CD8-positive, alpha-beta memory T cell (primary cell): ENCODE measurements around the gene GNAI2. TPM values are rescaled to one million over a fixed set of nuclear protein-coding genes. Genes with fewer than 3 reads are reported as not detected.

ENCODE experiments used
- CTCF ChIA-PET: fragments of 350-600 bp; sonication (Branson Sonifier 250); formaldehyde crosslinking; loops from one replicate; lab custom pipeline; 2021; ENCODE audit warnings: antibody characterized with exemption; lab: Charles Lee
- POLR2A ChIA-PET: fragments of 350-600 bp; sonication (Branson Sonifier 250); formaldehyde crosslinking; loops from one replicate; lab custom pipeline; 2021; ENCODE audit warnings: antibody characterized with exemption; lab: Charles Lee
- DNase-seq, 5 donors: peaks; one replicate each; pipeline versions ENCODE4 v3.0.0 to v3.0.0-alpha.2; 2020 to 2022; ENCODE audit warnings: mixed read lengths in 1 of 5
- H3K27ac ChIP-seq: one replicate; pipeline ENCODE4 v1.7.0; 2013; ENCODE audit warnings: low read depth, mild to moderate bottlenecking, low read length, moderate library complexity
- H3K27me3 ChIP-seq: 2 replicates; pipeline ENCODE4 v1.7.0; 2013; ENCODE audit warnings: low read length, mild to moderate bottlenecking; ENCODE audit not compliant: insufficient read depth, poor library complexity, severe bottlenecking
- H3K36me3 ChIP-seq: 2 replicates; pipeline ENCODE4 v1.7.0; 2013; ENCODE audit warnings: mild to moderate bottlenecking, low read length, moderate library complexity; ENCODE audit not compliant: insufficient read depth
- H3K4me1 ChIP-seq: 2 replicates; pipeline ENCODE4 v1.7.0; 2013; ENCODE audit warnings: mild to moderate bottlenecking, low read length, moderate library complexity; ENCODE audit not compliant: insufficient read depth
- H3K4me3 ChIP-seq: 2 replicates; pipeline ENCODE4 v1.7.0; 2013; ENCODE audit warnings: mild to moderate bottlenecking, low read length
- H3K9me3 ChIP-seq: 2 replicates; pipeline ENCODE4 v1.7.0; 2013; ENCODE audit warnings: mild to moderate bottlenecking, low read length
- H3K27ac Mint-ChIP-seq, 8 donors: one replicate each; pipeline ENCODE4 v1.8.0; 2020 to 2021; ENCODE audit warnings: mixed read lengths in 8 of 8, mild to moderate bottlenecking in 6 of 8, inconsistent platforms in 3 of 8, moderate library complexity in 3 of 8
- H3K27me3 Mint-ChIP-seq, 2 donors: one replicate each; pipeline ENCODE4 v1.8.0; 2020 to 2021; ENCODE audit warnings: mixed read lengths in 2 of 2, mild to moderate bottlenecking in 1 of 2, moderate library complexity in 1 of 2
- H3K36me3 Mint-ChIP-seq, 3 donors: one replicate each; pipeline ENCODE4 v1.8.0; 2020 to 2021; ENCODE audit warnings: mixed read lengths in 3 of 3, inconsistent platforms in 1 of 3, mild to moderate bottlenecking in 1 of 3
- H3K4me1 Mint-ChIP-seq, 3 donors: one replicate each; pipeline ENCODE4 v1.8.0; 2020 to 2021; ENCODE audit warnings: mixed read lengths in 3 of 3, inconsistent platforms in 1 of 3, mild to moderate bottlenecking in 1 of 3
- H3K4me3 Mint-ChIP-seq, 7 donors: one replicate each; pipeline ENCODE4 v1.8.0; 2020 to 2021; ENCODE audit warnings: mixed read lengths in 7 of 7, mild to moderate bottlenecking in 6 of 7, moderate library complexity in 4 of 7, inconsistent platforms in 2 of 7
- H3K9me3 Mint-ChIP-seq, 5 donors: one replicate each; pipeline ENCODE4 v1.8.0; 2020 to 2022; ENCODE audit warnings: mixed read lengths in 5 of 5, mild to moderate bottlenecking in 3 of 5, moderate library complexity in 2 of 5, inconsistent platforms in 1 of 5
- polyA plus RNA-seq: library from polyadenylated mRNA; unstranded; fragments of 300-500 nt; fragmentation: Illumina TruSeq; gene quantifications from one replicate; pipeline ENCODE4 v1.2.3, GENCODE V29; 2021
- total RNA-seq, 2 experiments: library from RNA; stranded (reverse); gene quantifications; one replicate each; pipeline ENCODE4 v1.2.3, GENCODE V29; 2021

Gene GNAI2
- 100 to 1,000 TPM; 259 to 265 TPM for total RNA-seq
- polyA plus RNA-seq: 665 TPM

- Histone ChIP-seq H3K27me3 (no peaks in the 10 kb centered on the region), H3K27ac (peak within 1 kb of the TSS; percentile 71), H3K9me3 (no peaks in the 10 kb centered on the region), H3K4me3 (peak within 1 kb of the TSS; percentile 99), H3K36me3 (peaks cover 13% of the 10 kb centered on the region), H3K4me1 (peaks cover 37% of the 10 kb centered on the region)
- DNase-seq: peak; percentile 98 to 99 (median 99)
- no peaks in the 10 kb centered on the region for H3K9me3 Mint-ChIP-seq
- peak within 1 kb of the TSS; percentile 93 to 99 (median 96) for H3K27ac Mint-ChIP-seq
- no peaks in the 10 kb centered on the region for H3K27me3 Mint-ChIP-seq
- peaks cover 28 to 35% (median 33%) of the 10 kb centered on the region in 3 donors for H3K4me1 Mint-ChIP-seq
- ChIA-PET CTCF (interaction anchor here (0.5 to 15.9 kb wide), 11 partner anchors 8 to 249 kb away, joined by 3 to 241 read pairs (median 7); partner anchors contain the start of gene RASSF1), POLR2A (interaction anchor here (0.6 to 3.0 kb wide), 11 partner anchors 8 to 1679 kb away, joined by 3 to 35 read pairs (median 5); partner anchors contain the start of genes C3orf18, IFRD2, LSMEM2 and QRICH1)
- H3K36me3 Mint-ChIP-seq: peaks cover 0 to 35% (median 1%) of the 10 kb centered on the region in 3 donors
- peak within 1 kb of the TSS; percentile 87 to 99 (median 98) for H3K4me3 Mint-ChIP-seq
Measured at GRCh38 chr3:50235716-50236483, at the start of gene GNAI2. Gene GNAI2 (plus strand): TSS chr3:50236204. CDS start chr3:50236336, 132 bp downstream.

DNA sequence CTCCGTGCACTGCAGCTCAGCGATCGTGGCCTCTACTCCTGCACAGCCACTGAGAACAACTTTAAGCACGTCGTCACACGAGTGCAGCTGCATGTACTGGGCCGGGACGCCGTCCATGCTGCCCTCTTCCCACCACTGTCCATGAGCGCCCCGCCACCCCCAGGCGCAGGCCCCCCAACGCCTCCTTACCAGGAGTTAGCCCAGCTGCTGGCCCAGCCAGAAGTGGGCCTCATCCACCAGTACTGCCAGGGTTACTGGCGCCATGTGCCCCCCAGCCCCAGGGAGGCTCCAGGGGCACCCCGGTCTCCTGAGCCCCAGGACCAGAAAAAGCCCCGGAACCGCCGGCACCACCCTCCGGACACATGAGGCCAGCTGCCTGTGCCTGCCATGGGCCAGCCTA is 48.3 kb upstream of the GNAI2 start:
- Mint-ChIP-seq H3K4me3 (no peak overlapping the region), H3K9me3 (no peaks in the 10 kb centered on the region), H3K27ac (no peak overlapping the region), H3K27me3 (peaks cover 5 to 8% of the 10 kb centered on the region in 2 donors), H3K4me1 (peaks cover 0 to 3% (median 2%) of the 10 kb centered on the region in 3 donors), H3K36me3 (no peaks in the 10 kb centered on the region)
- Histone ChIP-seq H3K4me3 (no peak overlapping the region), H3K27ac (no peak overlapping the region), H3K36me3 (no peaks in the 10 kb centered on the region), H3K9me3 (no peaks in the 10 kb centered on the region), H3K27me3 (peaks cover 8% of the 10 kb centered on the region), H3K4me1 (peaks cover under 1% of the 10 kb centered on the region)
- POLR2A ChIA-PET: no interaction called here
- DNase-seq: no peak
- CTCF ChIA-PET: no interaction called here

GRCh38 chr3:50189274-50189673 is 46.7 kb upstream of the GNAI2 start:
- no peaks in the 10 kb centered on the region for H3K9me3 Mint-ChIP-seq
- Histone ChIP-seq H3K27ac (no peak overlapping the region), H3K36me3 (no peaks in the 10 kb centered on the region), H3K4me1 (peaks cover 16% of the 10 kb centered on the region), H3K9me3 (no peaks in the 10 kb centered on the region), H3K4me3 (no peak overlapping the region), H3K27me3 (peaks cover 23% of the 10 kb centered on the region)
- H3K4me1 Mint-ChIP-seq: peaks cover 1 to 13% (median 2%) of the 10 kb centered on the region in 3 donors
- H3K27me3 Mint-ChIP-seq: peaks cover 4 to 8% of the 10 kb centered on the region in 2 donors
- ChIA-PET CTCF (interaction anchor here (1.1 to 1.5 kb wide), 2 partner anchors 38 to 83 kb away, joined by 3 to 5 read pairs; no protein-coding TSS in a partner anchor), POLR2A (interaction anchor here (1.1 kb wide), 1 partner anchor 33 kb away, joined by 4 read pairs; no protein-coding TSS in a partner anchor)
- H3K4me3 Mint-ChIP-seq: no peak overlapping the region
- DNase-seq: no peak
- no peak overlapping the region for H3K27ac Mint-ChIP-seq
- H3K36me3 Mint-ChIP-seq: no peaks in the 10 kb centered on the region

DNA sequence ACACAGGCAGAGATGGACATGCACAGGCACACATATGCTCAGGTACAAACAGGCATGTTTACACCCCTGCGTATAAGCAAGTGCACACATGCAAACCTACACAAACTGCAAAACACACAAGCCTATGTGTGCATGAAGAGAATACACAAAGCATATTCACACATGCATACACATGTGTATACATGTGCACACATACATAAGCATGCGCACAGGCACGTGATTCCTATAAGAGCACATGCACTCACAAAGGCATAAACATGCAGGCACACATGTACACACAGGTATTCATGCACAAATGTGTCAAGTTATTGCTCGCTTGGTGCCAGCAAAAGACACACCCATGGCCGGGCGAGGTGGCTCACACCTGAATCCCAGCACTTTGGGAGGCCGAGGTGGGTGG is 46.0 kb upstream of the GNAI2 start:
- Mint-ChIP-seq H3K4me1 (peaks cover 4 to 20% (median 7%) of the 10 kb centered on the region in 3 donors), H3K27ac (no peak overlapping the region), H3K9me3 (no peaks in the 10 kb centered on the region), H3K36me3 (no peaks in the 10 kb centered on the region), H3K4me3 (no peak overlapping the region), H3K27me3 (peaks cover 6 to 13% of the 10 kb centered on the region in 2 donors)
- Histone ChIP-seq H3K4me3 (no peak overlapping the region), H3K36me3 (no peaks in the 10 kb centered on the region), H3K27ac (no peak overlapping the region), H3K27me3 (peaks cover 23% of the 10 kb centered on the region), H3K4me1 (peaks cover 21% of the 10 kb centered on the region), H3K9me3 (no peaks in the 10 kb centered on the region)
- CTCF ChIA-PET: interaction anchor here (7.2 kb wide), 1 partner anchor 35 kb away, joined by 266 read pairs; no protein-coding TSS in a partner anchor
- DNase-seq: no peak
- POLR2A ChIA-PET: interaction anchor here (1.1 kb wide), 1 partner anchor 33 kb away, joined by 4 read pairs; no protein-coding TSS in a partner anchor

GRCh38 chr3:50190936-50191660 is 44.9 kb upstream of the GNAI2 start, which contains the start of gene GNAT1:
Gene GNAT1 (plus strand): TSS chr3:50191610. CDS start chr3:50191726, 116 bp downstream.
- DNase-seq: no peak
- Mint-ChIP-seq H3K4me1 (peaks cover 4 to 22% (median 7%) of the 10 kb centered on the region in 3 donors), H3K4me3 (peak within 1 kb of the TSS in 1 of 7 donors; percentile 18), H3K36me3 (no peaks in the 10 kb centered on the region), H3K9me3 (no peaks in the 10 kb centered on the region), H3K27ac (peak within 1 kb of the TSS in 1 of 8 donors; percentile 85), H3K27me3 (peaks cover 7 to 13% of the 10 kb centered on the region in 2 donors)
- Histone ChIP-seq H3K27me3 (peaks cover 23% of the 10 kb centered on the region), H3K9me3 (no peaks in the 10 kb centered on the region), H3K4me3 (no peak within 1 kb of the TSS), H3K36me3 (no peaks in the 10 kb centered on the region), H3K4me1 (peaks cover 21% of the 10 kb centered on the region), H3K27ac (no peak within 1 kb of the TSS)
- ChIA-PET POLR2A (no interaction called here), CTCF (interaction anchor here (0.7 to 7.2 kb wide), 10 partner anchors 13 to 108 kb away, joined by 3 to 266 read pairs (median 6); partner anchors contain the start of genes GNAI2, HYAL3, NAA80 and SLC38A3)

- no peaks in the 10 kb centered on the region for H3K9me3 ChIP-seq
- H3K27me3 ChIP-seq: peaks cover 23% of the 10 kb centered on the region
- Mint-ChIP-seq H3K27me3 (peaks cover 7 to 13% of the 10 kb centered on the region in 2 donors), H3K4me1 (peaks cover 4 to 22% (median 7%) of the 10 kb centered on the region in 3 donors), H3K36me3 (no peaks in the 10 kb centered on the region), H3K9me3 (no peaks in the 10 kb centered on the region), H3K4me3 (no peak overlapping the region), H3K27ac (no peak overlapping the region)
- DNase-seq: no peak
- no peaks in the 10 kb centered on the region for H3K36me3 ChIP-seq
- no peak overlapping the region for H3K4me3 ChIP-seq
- no peak overlapping the region for H3K27ac ChIP-seq
- POLR2A ChIA-PET: no interaction called here
- CTCF ChIA-PET: interaction anchor here (0.6 to 7.2 kb wide), 15 partner anchors 9 to 162 kb away, joined by 3 to 266 read pairs (median 6); partner anchors contain the start of genes GNAI2, HYAL3, LSMEM2 and NAA80
- H3K4me1 ChIP-seq: peaks cover 21% of the 10 kb centered on the region
Measured at GRCh38 chr3:50192124-50192523, 43.9 kb upstream of the GNAI2 start.

DNA sequence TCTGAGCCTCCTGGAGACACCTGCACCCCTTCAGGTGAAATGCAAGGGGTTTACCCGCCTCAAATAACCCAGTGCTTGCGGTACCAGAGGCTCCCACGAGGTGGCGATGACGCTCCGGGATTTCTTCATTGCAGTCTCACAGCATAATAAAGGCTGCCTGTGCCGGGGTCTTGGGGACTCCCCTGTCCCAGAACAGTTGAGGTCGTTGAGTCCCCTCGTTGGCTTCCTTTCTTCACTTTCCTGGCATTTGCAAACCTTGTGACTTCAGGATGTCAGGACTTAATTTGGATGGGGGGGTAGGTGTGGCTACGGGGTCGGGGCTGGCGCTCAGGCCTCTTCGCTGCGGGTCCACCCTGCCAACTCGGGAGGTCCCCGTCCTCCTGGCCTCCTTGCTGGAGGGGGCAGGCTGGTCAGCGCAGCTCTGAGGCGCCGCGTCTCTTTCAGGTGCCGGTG is 43.3 kb upstream of the GNAI2 start:
- Histone ChIP-seq H3K9me3 (no peaks in the 10 kb centered on the region), H3K4me1 (peaks cover 21% of the 10 kb centered on the region), H3K36me3 (no peaks in the 10 kb centered on the region), H3K4me3 (no peak overlapping the region), H3K27ac (no peak overlapping the region), H3K27me3 (peaks cover 23% of the 10 kb centered on the region)
- H3K36me3 Mint-ChIP-seq: no peaks in the 10 kb centered on the region
- DNase-seq: peak; percentile 70 to 86 (median 77)
- H3K4me1 Mint-ChIP-seq: peaks cover 4 to 22% (median 7%) of the 10 kb centered on the region in 3 donors
- peak overlapping the region in 4 of 7 donors; percentile 38 to 78 (median 46) for H3K4me3 Mint-ChIP-seq
- no peaks in the 10 kb centered on the region for H3K9me3 Mint-ChIP-seq
- CTCF ChIA-PET: interaction anchor here (0.6 to 7.2 kb wide), 18 partner anchors 7 to 161 kb away, joined by 3 to 266 read pairs (median 7); partner anchors contain the start of genes GNAI2, HYAL3, LSMEM2 and NAA80
- POLR2A ChIA-PET: no interaction called here
- H3K27ac Mint-ChIP-seq: peak overlapping the region in 3 of 8 donors; percentile 17 to 83 (median 29)
- peaks cover 7 to 13% of the 10 kb centered on the region in 2 donors for H3K27me3 Mint-ChIP-seq
